ENCODE measurements around the gene DKKL1.

DKKL1 gene

GRCh38 chr19:49391581-49392399 is 28.1 kb downstream of the DKKL1 start:
- peak in 50 of 56 donors; percentile 1 to 74 (median 24) for DNase-seq

DNA sequence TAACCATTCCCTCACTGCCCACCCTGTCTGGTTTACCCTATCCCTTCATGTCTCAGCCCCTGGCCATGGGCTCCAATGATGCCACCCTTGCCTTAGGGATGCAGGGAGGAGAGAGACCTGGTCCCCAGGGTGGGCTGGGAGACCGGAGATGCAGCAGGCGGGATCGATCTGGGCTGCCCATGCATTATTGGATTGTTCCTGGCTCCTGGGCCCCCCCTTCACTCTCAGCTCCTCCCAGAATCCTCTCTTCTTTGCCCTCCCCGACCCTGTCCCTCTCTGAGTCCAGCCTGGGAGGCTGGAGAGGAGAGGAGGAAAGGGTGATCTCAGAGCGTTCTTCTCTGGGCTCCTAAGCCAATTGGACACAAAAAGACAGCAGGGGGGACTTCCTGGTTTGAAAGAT is 30.2 kb downstream of the DKKL1 start:
- no peak for DNase-seq

GRCh38 chr19:49395581-49396407 is 32.1 kb downstream of the DKKL1 start:
- no peak for DNase-seq

DNA sequence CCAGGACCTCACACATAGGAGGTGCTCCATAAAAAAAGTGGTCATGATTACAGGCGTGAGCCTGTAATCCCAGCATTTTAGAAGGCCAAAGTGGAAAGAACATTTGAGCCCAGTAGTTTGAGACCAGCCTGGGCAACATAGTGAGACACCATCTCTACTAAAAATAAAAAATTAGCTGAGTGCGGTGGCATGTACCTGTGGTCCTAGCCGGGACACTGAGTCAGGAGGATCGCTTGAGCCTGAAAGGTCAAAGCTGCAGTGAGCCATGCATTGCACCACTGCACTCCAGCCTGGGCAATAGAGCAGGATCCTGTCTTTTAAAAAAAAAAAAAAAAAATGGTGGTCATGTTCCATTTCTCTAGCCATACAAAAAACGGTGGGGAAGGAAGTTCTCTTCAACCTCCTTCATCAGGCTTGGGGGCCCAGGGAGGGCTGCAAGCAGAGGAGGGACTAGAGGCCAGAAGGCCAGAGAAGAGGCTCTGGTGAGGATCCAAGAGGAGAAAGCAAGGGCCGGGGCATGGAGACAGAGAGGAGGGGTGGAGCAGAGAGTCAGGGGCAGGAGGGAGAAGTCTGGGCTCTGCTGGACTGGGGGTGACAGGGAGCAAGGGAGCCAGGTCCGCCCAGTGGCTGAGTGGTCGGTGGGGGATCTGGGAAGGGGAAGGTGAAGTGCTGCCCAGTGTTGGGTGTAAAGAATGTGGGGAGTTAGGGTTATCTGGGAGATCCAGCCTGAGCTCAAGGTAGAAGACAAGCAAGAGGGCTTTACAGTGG is 33.2 kb downstream of the DKKL1 start:
- DNase-seq = no peak

- DNase-seq = no peak
Observed at GRCh38 chr19:49398001-49398615, 34.4 kb downstream of the DKKL1 start.

GRCh38 chr19:49398931-49399330 is 35.3 kb downstream of the DKKL1 start:
- DNase-seq = no peak

DNA sequence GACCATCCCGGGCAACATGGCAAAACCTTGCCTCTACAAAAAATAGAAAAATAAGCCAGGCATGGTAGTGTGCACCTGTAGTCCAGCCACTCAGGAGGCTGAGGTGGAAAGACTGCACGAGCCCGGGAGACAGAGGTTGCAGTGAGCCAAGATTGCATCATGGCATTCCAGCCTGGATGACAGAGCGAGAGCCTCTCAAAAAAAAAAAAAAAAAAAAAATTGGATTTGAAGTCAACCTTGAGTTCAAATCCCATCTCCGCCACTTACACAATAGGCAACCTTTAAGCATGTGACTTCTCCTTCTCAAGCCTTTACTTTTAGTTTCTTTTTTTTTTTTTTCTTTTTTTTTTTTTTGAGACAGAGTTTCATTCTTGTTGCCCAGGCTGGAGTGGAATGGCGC is 36.4 kb downstream of the DKKL1 start:
- no peak for DNase-seq

- no peak for DNase-seq
Observed at GRCh38 chr19:49403404-49404187, 39.9 kb downstream of the DKKL1 start.

DNA sequence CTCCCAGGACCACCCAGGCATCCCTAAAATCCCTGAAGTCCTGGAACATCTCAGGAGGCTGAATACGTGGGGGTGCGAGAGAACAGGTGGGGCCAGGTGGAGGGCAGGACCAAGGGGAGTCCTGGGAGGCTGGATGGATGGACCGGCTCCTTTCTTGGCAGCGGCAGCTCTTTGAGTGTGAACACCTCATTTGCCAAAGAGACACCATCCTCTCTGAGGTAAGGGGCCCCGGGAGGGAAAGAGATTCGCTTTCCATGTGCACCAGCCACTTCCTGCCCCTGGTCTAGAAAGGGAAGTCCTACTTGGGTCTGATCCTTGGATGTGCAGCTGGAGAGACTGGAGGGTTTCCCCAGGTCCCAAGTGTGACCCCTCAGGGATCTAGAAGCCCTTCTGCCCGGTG is 43.4 kb downstream of the DKKL1 start:
- DNase-seq = no peak

- DNase-seq = no peak
Observed at GRCh38 chr19:49407482-49408015, 43.9 kb downstream of the DKKL1 start.

DNA sequence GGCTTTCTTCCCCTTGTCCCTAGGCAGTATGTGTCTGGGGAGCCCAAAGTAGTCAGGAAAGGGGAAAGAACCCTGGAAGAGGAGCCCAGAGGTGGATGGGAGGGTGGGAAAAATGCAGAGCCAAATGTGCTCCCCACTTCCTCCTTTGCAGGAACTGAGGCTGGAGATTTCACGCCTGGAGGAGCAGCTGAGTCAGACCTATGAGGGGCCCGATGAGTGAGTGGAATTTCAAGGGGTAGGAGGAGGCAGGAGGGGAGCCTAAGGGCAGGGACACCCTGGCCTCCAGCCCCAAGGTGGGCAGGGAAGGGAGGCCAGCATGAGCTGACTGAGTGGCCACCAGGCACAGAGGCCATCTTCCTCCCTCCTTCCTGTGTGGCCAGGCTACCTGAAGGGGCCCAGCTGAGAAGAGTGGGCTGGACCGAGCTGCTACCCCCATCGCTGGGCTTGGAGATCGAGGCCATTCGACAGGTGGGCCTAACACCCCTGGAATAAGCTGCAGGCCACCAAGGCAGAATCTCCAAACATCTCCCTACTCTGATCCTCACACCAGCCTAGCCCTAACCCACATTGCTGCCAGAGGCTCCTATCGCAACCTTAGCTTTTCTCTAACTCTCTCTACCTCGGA is 45.3 kb downstream of the DKKL1 start:
- no peak for DNase-seq

- DNase-seq = no peak
Observed at GRCh38 chr19:49409441-49410029, 45.9 kb downstream of the DKKL1 start.

- DNase-seq = no peak
Observed at GRCh38 chr19:49411681-49412326, 48.1 kb downstream of the DKKL1 start.

DNA sequence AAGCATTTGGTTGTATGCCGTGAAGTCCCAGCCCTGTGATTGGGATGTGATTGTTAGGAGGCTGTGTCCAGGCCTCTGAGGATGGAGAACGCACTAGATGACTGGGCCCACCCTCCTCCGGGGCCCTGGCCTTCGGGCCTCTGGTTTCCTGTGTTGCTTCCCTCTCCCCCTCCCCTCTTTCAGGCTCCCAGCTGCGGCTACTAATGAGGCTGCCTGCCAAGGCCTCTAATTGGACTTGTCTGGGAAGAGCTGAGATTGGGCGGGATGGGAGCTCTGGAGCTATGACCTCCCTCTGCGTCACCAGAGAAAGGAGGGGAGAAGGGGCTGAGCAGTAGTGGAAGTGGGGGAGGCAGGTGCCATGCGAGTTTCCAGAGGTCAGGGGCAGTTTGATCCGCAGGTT is 49.7 kb downstream of the DKKL1 start:
- DNase-seq = no peak

DNA sequence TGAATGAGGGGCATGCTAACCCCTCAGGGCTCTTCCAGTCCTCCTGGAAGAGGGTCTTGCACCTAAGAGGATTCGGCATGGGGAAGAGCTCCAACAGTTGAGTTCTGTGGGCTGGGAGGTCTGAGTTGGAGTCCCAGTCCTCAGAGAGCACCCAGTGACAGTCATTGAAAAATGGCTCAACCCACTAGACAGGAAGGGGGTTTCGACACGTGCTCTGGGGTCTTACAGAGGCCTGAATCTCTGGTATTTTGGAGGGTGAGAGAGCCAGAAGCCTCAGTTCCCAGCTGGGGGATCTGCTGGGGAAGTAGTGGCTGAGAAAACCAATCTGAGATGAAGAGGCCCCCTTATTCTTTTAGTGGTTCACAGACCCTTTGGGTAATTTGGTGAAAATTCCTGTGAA is 50.6 kb downstream of the DKKL1 start:
- DNase-seq = no peak

- no peak for DNase-seq
Observed at GRCh38 chr19:49415102-49415809, 51.6 kb downstream of the DKKL1 start.

- no peak for DNase-seq
Observed at GRCh38 chr19:49415810-49416200, 52.1 kb downstream of the DKKL1 start.

GRCh38 chr19:49417088-49417487 is 53.4 kb downstream of the DKKL1 start:
- no peak for DNase-seq

All from nucleus accumbens (tissue), 56 donors.